HepG2 (cell line): ENCODE measurements around the gene RINL. TPM values are rescaled to one million over a fixed set of nuclear protein-coding genes. Genes with fewer than 3 reads are reported as not detected.

ENCODE experiments used
- ATAC-seq: fragments of 200-7000 bp; cut with Tn5 transposase; 3 replicates; pipeline ENCODE4 v1.9.1; 2020; ENCODE audit warnings: mild to moderate bottlenecking, moderate library complexity
- BruUV-seq: library from RNA; stranded (reverse); fragments of 400-500 nt; replicated peaks from 2 replicates; lab custom pipeline; 2021; lab: Mats Ljungman, UMichigan
- CTCF ChIA-PET: fragments of 300-600 bp; formaldehyde crosslinking; extraction: SDS; loops from one replicate; lab custom pipeline; 2021; ENCODE audit warnings: low total read pairs, inconsistent platforms, low intra/inter-chr PET ratio; lab: Yijun Ruan, JAX
- POLR2A ChIA-PET: fragments of 350-600 bp; sonication (Branson Sonifier 250); formaldehyde crosslinking; loops from one replicate; lab custom pipeline; 2020; ENCODE audit warnings: antibody characterized with exemption, inconsistent platforms; lab: Yijun Ruan, JAX
- DNase-seq: peaks from one replicate; pipeline ENCODE4 v3.0.0-alpha.2; 2015; ENCODE audit warnings: low spot score
- FAIRE-seq: peaks from 3 replicates; lab custom pipeline; 2011; peaks lifted over from hg19 to GRCh38; lab: Jason Lieb, UNC
- H2AFZ ChIP-seq: one replicate; pipeline ENCODE4 v1.6.1; 2011; ENCODE audit warnings: low read length, inconsistent platforms
- H3K27ac ChIP-seq: fragments of 300-600 bp; 3 replicates; pipeline ENCODE4 v1.8.0; 2011; ENCODE audit warnings: mixed run types, mild to moderate bottlenecking, mixed read lengths, low read length, inconsistent platforms; ENCODE audit not compliant: insufficient read depth; ENCODE audit errors: extremely low read length
- H3K27me3 ChIP-seq, 2 experiments: fragments of 200-600 bp in 1 of 2; 2 replicates in 1 of 2; 3 replicates in 1 of 2; pipeline versions ENCODE4 v1.6.0 to v1.8.0; 2011; ENCODE audit warnings: low read length in 2 of 2, mild to moderate bottlenecking in 2 of 2, moderate library complexity in 2 of 2, inconsistent platforms in 1 of 2; ENCODE audit not compliant: insufficient read depth in 2 of 2, control insufficient read depth in 1 of 2
- H3K36me3 ChIP-seq, 2 experiments: fragments of 200-600 bp in 1 of 2; replicated peaks in 1 of 2; 2 replicates in 1 of 2; 3 replicates in 1 of 2; pipeline versions ENCODE4 v1.5.1 to v1.8.0; 2011; ENCODE audit warnings: low read length in 2 of 2, inconsistent platforms in 1 of 2; ENCODE audit not compliant: insufficient read depth in 2 of 2, control insufficient read depth in 1 of 2
- H3K4me1 ChIP-seq: 2 replicates; pipeline ENCODE4 v1.5.1; 2012; ENCODE audit warnings: low read length, inconsistent platforms; ENCODE audit not compliant: insufficient read depth
- H3K4me2 ChIP-seq: 2 replicates; pipeline ENCODE4 v1.6.0; 2011; ENCODE audit warnings: low read depth, low read length, inconsistent platforms
- H3K4me3 ChIP-seq, 3 experiments: fragments of 200-600 bp in 1 of 3; sonication (generic), shearing (Covaris generic) in 1 of 3; replicated peaks in 1 of 3; 2 replicates each; pipeline ENCODE4 v1.5.1; 2011 to 2016; ENCODE audit warnings: low read length in 3 of 3, inconsistent platforms in 2 of 3, low read depth in 2 of 3, mild to moderate bottlenecking in 2 of 3, control low read depth in 1 of 3, mixed read lengths in 1 of 3; ENCODE audit not compliant: insufficient read depth in 1 of 3
- H3K79me2 ChIP-seq: one replicate; pipeline ENCODE4 v1.6.1; 2011; ENCODE audit warnings: low read length, inconsistent platforms; ENCODE audit not compliant: insufficient read depth
- H3K9ac ChIP-seq: 2 replicates; pipeline ENCODE4 v1.6.0; 2011; ENCODE audit warnings: mild to moderate bottlenecking, low read depth, low read length, inconsistent platforms; ENCODE audit not compliant: insufficient read depth
- H3K9me3 ChIP-seq: 2 replicates; pipeline ENCODE4 v1.5.1; 2012; ENCODE audit warnings: mild to moderate bottlenecking, low read length
- H4K20me1 ChIP-seq: 2 replicates; pipeline ENCODE4 v1.6.0; 2011; ENCODE audit warnings: inconsistent platforms, mild to moderate bottlenecking, low read length, moderate library complexity; ENCODE audit not compliant: insufficient read depth
- ARNT2 ChIP-seq: sonication (generic); formaldehyde crosslinking; IDR thresholded peaks from 2 replicates; pipeline ENCODE4 v1.8.0; 2022; ENCODE audit warnings: mild to moderate bottlenecking, low read depth, missing genetic modification reagents, moderate library complexity
- CENPT ChIP-seq: sonication (generic); formaldehyde crosslinking; IDR thresholded peaks from 2 replicates; pipeline ENCODE4 v1.8.0; 2022; ENCODE audit warnings: low read depth, mild to moderate bottlenecking, moderate library complexity, missing genetic modification reagents
- FOXK1 ChIP-seq: sonication (generic); formaldehyde crosslinking; IDR thresholded peaks from 2 replicates; pipeline ENCODE4 v1.4.0; 2020; ENCODE audit warnings: low read depth, missing genetic modification reagents, borderline replicate concordance
- GATA4 ChIP-seq: sonication (generic); IDR thresholded peaks from 2 replicates; pipeline ENCODE4 v1.6.1; 2016; ENCODE audit warnings: antibody characterized with exemption, low read depth, borderline replicate concordance
- GLI4 ChIP-seq: sonication (generic); formaldehyde crosslinking; IDR thresholded peaks from 2 replicates; pipeline ENCODE4 v1.5.1; 2020; ENCODE audit warnings: missing genetic modification reagents, mild to moderate bottlenecking, moderate library complexity, borderline replicate concordance
- GTF2F1 ChIP-seq: fragments of 150-350 bp; IDR thresholded peaks from 2 replicates; pipeline ENCODE4 v1.6.1; 2014; ENCODE audit warnings: low read length
- MAFK ChIP-seq, 2 experiments: IDR thresholded peaks in 1 of 2; conservative IDR thresholded peaks in 1 of 2; 2 replicates each; pipeline ENCODE4 v1.6.1; 2011; ENCODE audit warnings: improper control_type of control experiment in 2 of 2, low read length in 2 of 2
- NBN ChIP-seq: fragments of 450-650 bp; conservative IDR thresholded peaks from 2 replicates; pipeline ENCODE4 v1.6.1; 2017
- RXRB ChIP-seq: IDR thresholded peaks from 2 replicates; pipeline ENCODE4 v1.6.1; 2016; ENCODE audit warnings: borderline replicate concordance, missing genetic modification reagents, missing compliant biosample characterization
- ZNF205 ChIP-seq: IDR thresholded peaks from 2 replicates; pipeline ENCODE4 v1.6.1; 2018; ENCODE audit warnings: missing biosample characterization, missing genetic modification reagents
- ZNF274 ChIP-seq: sonication (generic); formaldehyde crosslinking; IDR thresholded peaks from 2 replicates; pipeline ENCODE4 v1.5.1; 2020; ENCODE audit warnings: mild to moderate bottlenecking, missing genetic modification reagents
- ZNF513 ChIP-seq: sonication (generic); formaldehyde crosslinking; conservative IDR thresholded peaks from 2 replicates; pipeline ENCODE4 v1.5.0; 2020; ENCODE audit warnings: missing genetic modification reagents
- ZNF564 ChIP-seq: sonication (generic); formaldehyde crosslinking; IDR thresholded peaks from 2 replicates; pipeline ENCODE4 v1.8.1; 2023; ENCODE audit warnings: mild to moderate bottlenecking, missing genetic modification reagents
- WGBS: methylation state at CpG from one replicate; pipeline ENCODE4 v1.1.6; 2017; ENCODE audit warnings: low lambda C conversion rate; 5-methylcytosine and 5-hydroxymethylcytosine counted together
- in situ Hi-C: cut with HindIII; loops from 2 replicates; pipeline ENCODE4 v1.10.0; 2017; ENCODE audit warnings: low pct_unique_long_range_greater_than_20kb; ENCODE audit not compliant: extremely low pct_ligation_motif_present
- intact Hi-C: fragments of 100-400 bp; cut with micrococcal nuclease; formaldehyde crosslinking; loops from one replicate; pipeline ENCODE4 v1.10.0; 2022; ENCODE audit not compliant: unreplicated experiment
- polyA plus RNA-seq, 8 experiments: library from polyadenylated mRNA; depleted of rRNA in 3 of 8; stranded (reverse) in 7 of 8; unstranded in 1 of 8; fragments of >200 nt; fragmentation: Illumina TruSeq in 4 of 8; extraction: Trizol in 4 of 8; gene quantifications; 2 replicates each; pipeline versions ENCODE4 v1.2.1 to v1.2.3, GENCODE V29; 2011 to 2016; ENCODE audit warnings: low read depth in 4 of 8, missing spikeins in 1 of 8, mixed read lengths in 1 of 8; ENCODE audit not compliant: insufficient read depth in 1 of 8
- total RNA-seq, 5 experiments: library from RNA; depleted of rRNA; stranded (reverse); fragments of >200 nt; fragmentation: Illumina TruSeq; extraction: Trizol; gene quantifications; 2 replicates each; pipeline ENCODE4 v1.2.3, GENCODE V29; 2016; ENCODE audit warnings: low read depth in 1 of 5
- TF ChIP-seq, protein P1 (sequence below): sonication (generic); formaldehyde crosslinking; IDR thresholded peaks from 2 replicates; pipeline ENCODE4 v1.4.0; 2020; ENCODE audit warnings: missing genetic modification reagents
- TF ChIP-seq, protein P2 (sequence below): sonication (generic); formaldehyde crosslinking; IDR thresholded peaks from 2 replicates; pipeline ENCODE4 v1.4.0; 2020; ENCODE audit warnings: missing genetic modification reagents, borderline replicate concordance

The RINL gene
- total and polyA plus RNA-seq, 2 of the 13 experiments (the other 11 are each of a cell fraction or from before 2014, with no cell fraction given) = 11.4 to 18.0 TPM

GRCh38 chr19:38870612-38871011 lies 7.5 kb downstream of the RINL start:
- ChIA-PET CTCF (no interaction called here), POLR2A (no interaction called here)
- H3K4me1 ChIP-seq = no peaks in the 10 kb centered on the region
- H3K79me2 ChIP-seq = no peaks in the 10 kb centered on the region
- DNase-seq (no peak), ATAC-seq (no peak), FAIRE-seq (no peak)
- in situ Hi-C loops = no loop called here
- no peak overlapping the region for H2AFZ ChIP-seq
- no peak overlapping the region for H3K4me3 ChIP-seq
- H4K20me1 ChIP-seq = no peaks in the 10 kb centered on the region
- no peak overlapping the region for H3K9ac ChIP-seq
- intact Hi-C loops = no loop called here
- no peaks in the 10 kb centered on the region for H3K9me3 ChIP-seq
- H3K27me3 ChIP-seq = no peaks in the 10 kb centered on the region
- no TSS peak for BruUV-seq
- H3K4me2 ChIP-seq = no peak overlapping the region
- WGBS = 95% methylated on average over 12 of the region's 19 CpGs
- H3K36me3 ChIP-seq = no peaks in the 10 kb centered on the region
- no peak overlapping the region for H3K27ac ChIP-seq
- TF ChIP-seq, protein P1, sequence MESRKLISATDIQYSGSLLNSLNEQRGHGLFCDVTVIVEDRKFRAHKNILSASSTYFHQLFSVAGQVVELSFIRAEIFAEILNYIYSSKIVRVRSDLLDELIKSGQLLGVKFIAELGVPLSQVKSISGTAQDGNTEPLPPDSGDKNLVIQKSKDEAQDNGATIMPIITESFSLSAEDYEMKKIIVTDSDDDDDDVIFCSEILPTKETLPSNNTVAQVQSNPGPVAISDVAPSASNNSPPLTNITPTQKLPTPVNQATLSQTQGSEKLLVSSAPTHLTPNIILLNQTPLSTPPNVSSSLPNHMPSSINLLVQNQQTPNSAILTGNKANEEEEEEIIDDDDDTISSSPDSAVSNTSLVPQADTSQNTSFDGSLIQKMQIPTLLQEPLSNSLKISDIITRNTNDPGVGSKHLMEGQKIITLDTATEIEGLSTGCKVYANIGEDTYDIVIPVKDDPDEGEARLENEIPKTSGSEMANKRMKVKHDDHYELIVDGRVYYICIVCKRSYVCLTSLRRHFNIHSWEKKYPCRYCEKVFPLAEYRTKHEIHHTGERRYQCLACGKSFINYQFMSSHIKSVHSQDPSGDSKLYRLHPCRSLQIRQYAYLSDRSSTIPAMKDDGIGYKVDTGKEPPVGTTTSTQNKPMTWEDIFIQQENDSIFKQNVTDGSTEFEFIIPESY = no peak
- TF ChIP-seq GLI4 (CRISPR knock-in tag) (no peak), ZNF513 (CRISPR knock-in tag) (no peak), RXRB (CRISPR knock-in tag) (no peak), ZNF205 (CRISPR knock-in tag) (no peak), FOXK1 (CRISPR knock-in tag) (no peak), NBN (no peak), GATA4 (no peak), ZNF274 (CRISPR knock-in tag) (no peak), ZNF564 (CRISPR knock-in tag) (no peak), MAFK (conservative IDR thresholded peaks at IDR 0.05 in 1 of 2, IDR thresholded peaks at IDR 0.05 in 1 of 2; ENCODE audit: low read length in 2 of 2) (no peak), GTF2F1 (no peak), CENPT (CRISPR knock-in tag) (no peak), ARNT2 (CRISPR knock-in tag) (no peak)
- TF ChIP-seq, protein P2, sequence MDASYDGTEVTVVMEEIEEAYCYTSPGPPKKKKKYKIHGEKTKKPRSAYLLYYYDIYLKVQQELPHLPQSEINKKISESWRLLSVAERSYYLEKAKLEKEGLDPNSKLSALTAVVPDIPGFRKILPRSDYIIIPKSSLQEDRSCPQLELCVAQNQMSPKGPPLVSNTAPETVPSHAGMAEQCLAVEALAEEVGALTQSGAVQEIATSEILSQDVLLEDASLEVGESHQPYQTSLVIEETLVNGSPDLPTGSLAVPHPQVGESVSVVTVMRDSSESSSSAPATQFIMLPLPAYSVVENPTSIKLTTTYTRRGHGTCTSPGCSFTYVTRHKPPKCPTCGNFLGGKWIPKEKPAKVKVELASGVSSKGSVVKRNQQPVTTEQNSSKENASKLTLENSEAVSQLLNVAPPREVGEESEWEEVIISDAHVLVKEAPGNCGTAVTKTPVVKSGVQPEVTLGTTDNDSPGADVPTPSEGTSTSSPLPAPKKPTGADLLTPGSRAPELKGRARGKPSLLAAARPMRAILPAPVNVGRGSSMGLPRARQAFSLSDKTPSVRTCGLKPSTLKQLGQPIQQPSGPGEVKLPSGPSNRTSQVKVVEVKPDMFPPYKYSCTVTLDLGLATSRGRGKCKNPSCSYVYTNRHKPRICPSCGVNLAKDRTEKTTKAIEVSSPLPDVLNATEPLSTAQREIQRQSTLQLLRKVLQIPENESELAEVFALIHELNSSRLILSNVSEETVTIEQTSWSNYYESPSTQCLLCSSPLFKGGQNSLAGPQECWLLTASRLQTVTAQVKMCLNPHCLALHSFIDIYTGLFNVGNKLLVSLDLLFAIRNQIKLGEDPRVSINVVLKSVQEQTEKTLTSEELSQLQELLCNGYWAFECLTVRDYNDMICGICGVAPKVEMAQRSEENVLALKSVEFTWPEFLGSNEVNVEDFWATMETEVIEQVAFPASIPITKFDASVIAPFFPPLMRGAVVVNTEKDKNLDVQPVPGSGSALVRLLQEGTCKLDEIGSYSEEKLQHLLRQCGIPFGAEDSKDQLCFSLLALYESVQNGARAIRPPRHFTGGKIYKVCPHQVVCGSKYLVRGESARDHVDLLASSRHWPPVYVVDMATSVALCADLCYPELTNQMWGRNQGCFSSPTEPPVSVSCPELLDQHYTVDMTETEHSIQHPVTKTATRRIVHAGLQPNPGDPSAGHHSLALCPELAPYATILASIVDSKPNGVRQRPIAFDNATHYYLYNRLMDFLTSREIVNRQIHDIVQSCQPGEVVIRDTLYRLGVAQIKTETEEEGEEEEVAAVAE (CRISPR knock-in tag) = no peak
